ENCODE measurements around the gene DNAH1. TPM values are rescaled to one million over a fixed set of nuclear protein-coding genes. Genes with fewer than 3 reads are reported as not detected.

The DNAH1 gene
- total and polyA plus RNA-seq, 2 of the 13 experiments (the other 11 are each of a cell fraction or from before 2014, with no cell fraction given), result 0.64 to 3.5 TPM

DNA sequence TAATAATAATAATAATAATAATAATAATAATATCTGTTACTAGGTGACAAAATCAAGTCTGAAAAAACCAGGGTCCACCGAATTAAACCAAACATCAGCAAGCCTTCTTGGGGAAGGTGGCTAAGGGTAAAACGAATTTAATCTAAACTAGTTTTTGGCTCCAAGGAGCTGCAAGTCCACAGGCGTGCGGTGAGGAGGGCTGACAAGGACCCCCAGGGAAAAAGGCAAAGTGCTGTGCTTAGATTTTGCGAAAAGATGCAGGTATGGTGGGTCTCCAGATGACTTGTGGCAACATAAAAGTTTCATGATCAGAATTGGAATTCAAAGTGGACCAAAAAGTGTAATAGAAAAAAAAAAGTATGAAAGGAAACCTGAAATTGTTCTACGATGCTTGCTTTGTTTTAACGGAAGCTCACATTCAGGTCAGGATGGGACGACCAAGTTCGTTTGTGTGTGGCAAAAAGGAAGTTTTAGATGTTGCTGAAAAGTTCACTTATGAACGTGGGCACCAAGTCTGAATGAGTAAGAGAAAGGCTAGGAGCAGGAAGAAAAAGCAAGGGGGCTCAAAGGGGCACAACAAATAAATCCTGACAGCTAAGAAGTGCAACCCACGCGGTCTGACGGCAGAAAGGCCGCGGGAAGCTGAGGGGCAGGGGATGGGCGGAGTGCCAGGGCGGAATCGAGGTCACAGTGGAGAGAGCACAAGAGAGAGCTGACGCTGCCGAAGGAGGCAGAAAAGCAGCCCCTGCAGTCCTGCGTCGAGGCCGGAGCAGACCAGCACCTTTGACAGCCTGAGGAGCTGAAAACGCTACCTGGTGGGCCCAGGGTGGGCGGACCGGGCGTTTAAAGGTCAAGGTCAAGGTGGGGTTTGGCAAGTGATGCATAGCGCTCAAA is 38.8 kb upstream of the DNAH1 start (continued):
- TF ChIP-seq, protein P1, sequence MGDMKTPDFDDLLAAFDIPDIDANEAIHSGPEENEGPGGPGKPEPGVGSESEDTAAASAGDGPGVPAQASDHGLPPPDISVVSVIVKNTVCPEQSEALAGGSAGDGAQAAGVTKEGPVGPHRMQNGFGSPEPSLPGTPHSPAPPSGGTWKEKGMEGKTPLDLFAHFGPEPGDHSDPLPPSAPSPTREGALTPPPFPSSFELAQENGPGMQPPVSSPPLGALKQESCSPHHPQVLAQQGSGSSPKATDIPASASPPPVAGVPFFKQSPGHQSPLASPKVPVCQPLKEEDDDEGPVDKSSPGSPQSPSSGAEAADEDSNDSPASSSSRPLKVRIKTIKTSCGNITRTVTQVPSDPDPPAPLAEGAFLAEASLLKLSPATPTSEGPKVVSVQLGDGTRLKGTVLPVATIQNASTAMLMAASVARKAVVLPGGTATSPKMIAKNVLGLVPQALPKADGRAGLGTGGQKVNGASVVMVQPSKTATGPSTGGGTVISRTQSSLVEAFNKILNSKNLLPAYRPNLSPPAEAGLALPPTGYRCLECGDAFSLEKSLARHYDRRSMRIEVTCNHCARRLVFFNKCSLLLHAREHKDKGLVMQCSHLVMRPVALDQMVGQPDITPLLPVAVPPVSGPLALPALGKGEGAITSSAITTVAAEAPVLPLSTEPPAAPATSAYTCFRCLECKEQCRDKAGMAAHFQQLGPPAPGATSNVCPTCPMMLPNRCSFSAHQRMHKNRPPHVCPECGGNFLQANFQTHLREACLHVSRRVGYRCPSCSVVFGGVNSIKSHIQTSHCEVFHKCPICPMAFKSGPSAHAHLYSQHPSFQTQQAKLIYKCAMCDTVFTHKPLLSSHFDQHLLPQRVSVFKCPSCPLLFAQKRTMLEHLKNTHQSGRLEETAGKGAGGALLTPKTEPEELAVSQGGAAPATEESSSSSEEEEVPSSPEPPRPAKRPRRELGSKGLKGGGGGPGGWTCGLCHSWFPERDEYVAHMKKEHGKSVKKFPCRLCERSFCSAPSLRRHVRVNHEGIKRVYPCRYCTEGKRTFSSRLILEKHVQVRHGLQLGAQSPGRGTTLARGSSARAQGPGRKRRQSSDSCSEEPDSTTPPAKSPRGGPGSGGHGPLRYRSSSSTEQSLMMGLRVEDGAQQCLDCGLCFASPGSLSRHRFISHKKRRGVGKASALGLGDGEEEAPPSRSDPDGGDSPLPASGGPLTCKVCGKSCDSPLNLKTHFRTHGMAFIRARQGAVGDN (CRISPR knock-in tag; IDR thresholded peaks at IDR 0.05), result peak; percentile 60
- TF ChIP-seq MAX (IDR thresholded peaks at IDR 0.05) (peak; percentile 79; the same call in 1 of the 2 replicates), DNMT3B (CRISPR knock-in tag; conservative IDR thresholded peaks at IDR 0.05) (no peak), PHF8 (CRISPR knock-in tag; IDR thresholded peaks at IDR 0.05) (0 out of 2 replicates have a peak, but pooled peaks have one; percentile 12), RBFOX2 (IDR thresholded peaks at IDR 0.05; ENCODE audit: low read depth, low read length) (peak; percentile 64; the same call in 1 of the 2 replicates), MED13 (CRISPR knock-in tag; IDR thresholded peaks at IDR 0.05) (no peak), ZNF256 (CRISPR knock-in tag; conservative IDR thresholded peaks at IDR 0.05) (no peak), SP5 (CRISPR knock-in tag; IDR thresholded peaks at IDR 0.05; ENCODE audit: borderline replicate concordance, low read depth) (peak; percentile 53; the same call in 1 of the 2 replicates), ZNF20 (CRISPR knock-in tag; IDR thresholded peaks at IDR 0.05) (peak; percentile 42; the same call in 1 of the 2 replicates), TGIF2 (CRISPR knock-in tag; IDR thresholded peaks at IDR 0.05) (peak; percentile 48; the same call in 1 of the 2 replicates), POLR2A (IDR thresholded peaks at IDR 0.05; ENCODE audit: insufficient read depth in 1 of 2, low read depth in 2 of 2, low read length in 2 of 2) (peak; percentile 64 to 65), PRDM10 (CRISPR knock-in tag; IDR thresholded peaks at IDR 0.05; ENCODE audit: low read depth) (0 out of 2 replicates have a peak, but pooled peaks have one; percentile 13), HNF4A (CRISPR knock-in tag; IDR thresholded peaks at IDR 0.05) (peak; percentile 53; the same call in 1 of the 2 replicates), MTA1 (CRISPR knock-in tag; IDR thresholded peaks at IDR 0.05; ENCODE audit: borderline replicate concordance) (peak; percentile 41; the same call in 1 of the 2 replicates), HNRNPLL (IDR thresholded peaks at IDR 0.05; ENCODE audit: low read depth, low read length, poor library complexity, severe bottlenecking) (peak; percentile 38)
- TF ChIP-seq, protein P2, sequence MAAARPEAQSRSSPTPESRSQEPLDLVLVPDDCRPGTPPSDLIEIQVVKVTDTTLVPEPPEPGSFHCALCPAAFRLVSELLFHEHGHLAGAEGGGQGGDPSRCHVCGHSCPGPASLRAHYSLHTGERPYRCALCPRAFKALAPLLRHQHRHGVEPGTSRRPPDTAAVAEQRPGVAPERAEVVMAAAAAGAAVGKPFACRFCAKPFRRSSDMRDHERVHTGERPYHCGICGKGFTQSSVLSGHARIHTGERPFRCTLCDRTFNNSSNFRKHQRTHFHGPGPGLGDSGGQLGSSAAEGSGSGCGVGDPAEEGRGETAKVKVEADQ (CRISPR knock-in tag; IDR thresholded peaks at IDR 0.05; ENCODE audit: borderline replicate concordance), result no peak
- TF ChIP-seq, protein P3, sequence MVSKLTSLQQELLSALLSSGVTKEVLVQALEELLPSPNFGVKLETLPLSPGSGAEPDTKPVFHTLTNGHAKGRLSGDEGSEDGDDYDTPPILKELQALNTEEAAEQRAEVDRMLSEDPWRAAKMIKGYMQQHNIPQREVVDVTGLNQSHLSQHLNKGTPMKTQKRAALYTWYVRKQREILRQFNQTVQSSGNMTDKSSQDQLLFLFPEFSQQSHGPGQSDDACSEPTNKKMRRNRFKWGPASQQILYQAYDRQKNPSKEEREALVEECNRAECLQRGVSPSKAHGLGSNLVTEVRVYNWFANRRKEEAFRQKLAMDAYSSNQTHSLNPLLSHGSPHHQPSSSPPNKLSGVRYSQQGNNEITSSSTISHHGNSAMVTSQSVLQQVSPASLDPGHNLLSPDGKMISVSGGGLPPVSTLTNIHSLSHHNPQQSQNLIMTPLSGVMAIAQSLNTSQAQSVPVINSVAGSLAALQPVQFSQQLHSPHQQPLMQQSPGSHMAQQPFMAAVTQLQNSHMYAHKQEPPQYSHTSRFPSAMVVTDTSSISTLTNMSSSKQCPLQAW (CRISPR knock-in tag; IDR thresholded peaks at IDR 0.05), result 0 out of 2 replicates have a peak, but pooled peaks have one; percentile 31
